ENCODE data around the gene APOB. TPM values are rescaled to one million over a fixed set of nuclear protein-coding genes. Genes with fewer than 3 reads are reported as not detected.

The APOB gene
- total and polyA plus RNA-seq, 2 of the 13 experiments (the other 11 are each of a cell fraction or from before 2014, with no cell fraction given), result 1,569 to 2,515 TPM

GRCh38 chr2:21043744-21044532 is at the start of gene APOB (continued):
- peak; percentile 92 for TF ChIP-seq ZNF329 (CRISPR knock-in tag; IDR thresholded peaks at IDR 0.05; ENCODE audit: low read depth)
- TF ChIP-seq TGIF2 (CRISPR knock-in tag; IDR thresholded peaks at IDR 0.05), result peak; percentile 78
- peak; percentile 44; the same call in 1 of the 2 replicates for TF ChIP-seq MTF2 (CRISPR knock-in tag; IDR thresholded peaks at IDR 0.05; ENCODE audit: borderline replicate concordance)
- no peak for TF ChIP-seq SETDB1 (CRISPR knock-in tag; IDR thresholded peaks at IDR 0.05; ENCODE audit: borderline replicate concordance)
- TF ChIP-seq ARID2 (CRISPR knock-in tag; IDR thresholded peaks at IDR 0.05; ENCODE audit: borderline replicate concordance), result no peak
- TF ChIP-seq PRMT3 (CRISPR knock-in tag; IDR thresholded peaks at IDR 0.05; ENCODE audit: borderline replicate concordance, low read depth), result peak; percentile 46; the same call in 1 of the 2 replicates
- 0 out of 2 replicates have a peak, but pooled peaks have one; percentile 87 for TF ChIP-seq ZNF570 (CRISPR knock-in tag; IDR thresholded peaks at IDR 0.05; ENCODE audit: borderline replicate concordance)
- TF ChIP-seq SOX6 (IDR thresholded peaks at IDR 0.05), result no peak
- TF ChIP-seq SOX6 (CRISPR knock-in tag; IDR thresholded peaks at IDR 0.05), result peak; percentile 83
- peak; percentile 94 for TF ChIP-seq MTA1 (CRISPR knock-in tag; IDR thresholded peaks at IDR 0.05; ENCODE audit: borderline replicate concordance)
- TF ChIP-seq ATF4 (CRISPR knock-in tag; IDR thresholded peaks at IDR 0.05), result peak in 1 of 2 experiments; percentile 73; a peak in 2 of 4 replicates
- TF ChIP-seq SRF (IDR thresholded peaks at IDR 0.05; ENCODE audit: low read depth, low read length), result peak; percentile 80
- TF ChIP-seq SUZ12 (IDR thresholded peaks at IDR 0.05; ENCODE audit: low read depth, low read length), result 0 out of 2 replicates have a peak, but pooled peaks have one; percentile 10
- no peak for TF ChIP-seq U2AF2 (IDR thresholded peaks at IDR 0.05; ENCODE audit: low read depth, low read length)
- no peak for TF ChIP-seq GPBP1L1 (CRISPR knock-in tag; IDR thresholded peaks at IDR 0.05)
- peak; percentile 63; the same call in 1 of the 2 replicates for TF ChIP-seq SOX13 (IDR thresholded peaks at IDR 0.05)
- peak; percentile 57 to 90; a peak in 2 of 4 replicates for TF ChIP-seq SOX13 (CRISPR knock-in tag; conservative IDR thresholded peaks at IDR 0.05 in 1 of 2, IDR thresholded peaks at IDR 0.05 in 1 of 2)
- TF ChIP-seq HDAC6 (IDR thresholded peaks at IDR 0.05; ENCODE audit: low read depth, low read length), result 0 out of 2 replicates have a peak, but pooled peaks have one; percentile 40
- TF ChIP-seq MBD4 (IDR thresholded peaks at IDR 0.05; ENCODE audit: borderline replicate concordance, low read length), result no peak; the same call in 1 of the 2 replicates
- peak; percentile 96 for TF ChIP-seq TEF (CRISPR knock-in tag; IDR thresholded peaks at IDR 0.05)
- TF ChIP-seq ZBTB1 (CRISPR knock-in tag; IDR thresholded peaks at IDR 0.05; ENCODE audit: borderline replicate concordance), result no peak
- TF ChIP-seq TEAD3 (CRISPR knock-in tag; optimal IDR thresholded peaks at IDR 0.05; ENCODE audit: borderline replicate concordance), result peak; percentile 81
- peak; percentile 81 for TF ChIP-seq TEAD2 (CRISPR knock-in tag; IDR thresholded peaks at IDR 0.05)
- TF ChIP-seq HINFP (CRISPR knock-in tag; IDR thresholded peaks at IDR 0.05; ENCODE audit: low read depth), result peak; percentile 91
- peak; percentile 71; the same call in 1 of the 2 replicates for TF ChIP-seq KLF9 (CRISPR knock-in tag; IDR thresholded peaks at IDR 0.05; ENCODE audit: low read depth)

All from HepG2 (cell line).